ENCODE measurements around the gene TLN1. TPM values are rescaled to one million over a fixed set of nuclear protein-coding genes. Genes with fewer than 3 reads are reported as not detected.

Gene TLN1
- total and polyA plus RNA-seq, 11 donors: 152 to 373 (median 257) TPM

DNA sequence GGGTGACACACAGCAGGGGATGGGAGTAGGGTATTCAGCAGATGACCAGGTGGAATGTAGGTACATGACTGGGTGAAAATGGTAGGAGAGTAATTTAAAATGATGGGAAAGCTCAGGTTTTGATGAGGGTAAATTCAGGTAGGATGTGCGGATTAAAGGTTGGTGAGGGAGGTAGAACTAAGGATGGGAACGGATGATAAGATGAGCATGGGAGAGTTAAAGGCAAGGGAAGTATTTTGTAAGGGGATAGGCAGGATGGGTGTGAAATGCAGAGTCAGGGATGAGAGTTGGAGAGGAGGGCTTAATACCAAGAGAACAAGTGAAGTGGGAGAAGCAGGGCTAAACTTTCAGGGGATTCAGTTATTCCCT lies 1.5 kb downstream of the TLN1 start:
- Histone ChIP-seq H3K4me1 (peaks cover 12 to 76% (median 61%) of the 10 kb centered on the region in 12 donors), H3K4me3 (peak overlapping the region; percentile 62 to 98 (median 86)), H3K27me3 (no peaks in the 10 kb centered on the region), H3K9me3 (no peaks in the 10 kb centered on the region), H3K36me3 (peaks cover 0 to 29% (median 24%) of the 10 kb centered on the region in 9 donors), H3K27ac (peak overlapping the region; percentile 94 to 99 (median 98))
- intact Hi-C loops (cut with DNase I): loop anchor here in 3 of 10 donors (2.0 to 5.0 kb wide), 3 partner anchors 33 to 126 kb away; partner anchors contain the start of genes CCDC107 (in 1 of the 3), RMRP (in 1 of the 3) and TESK1 (in 1 of the 3)
- DNase-seq (no peak), ATAC-seq (no peak)
- WGBS, 4 donors: 47 to 61% (median 59%) methylated on average over 2 of the region's 2 CpGs
- no peak for TF ChIP-seq POLR2A (IDR thresholded peaks at IDR 0.05)
- TF ChIP-seq, protein P1, sequence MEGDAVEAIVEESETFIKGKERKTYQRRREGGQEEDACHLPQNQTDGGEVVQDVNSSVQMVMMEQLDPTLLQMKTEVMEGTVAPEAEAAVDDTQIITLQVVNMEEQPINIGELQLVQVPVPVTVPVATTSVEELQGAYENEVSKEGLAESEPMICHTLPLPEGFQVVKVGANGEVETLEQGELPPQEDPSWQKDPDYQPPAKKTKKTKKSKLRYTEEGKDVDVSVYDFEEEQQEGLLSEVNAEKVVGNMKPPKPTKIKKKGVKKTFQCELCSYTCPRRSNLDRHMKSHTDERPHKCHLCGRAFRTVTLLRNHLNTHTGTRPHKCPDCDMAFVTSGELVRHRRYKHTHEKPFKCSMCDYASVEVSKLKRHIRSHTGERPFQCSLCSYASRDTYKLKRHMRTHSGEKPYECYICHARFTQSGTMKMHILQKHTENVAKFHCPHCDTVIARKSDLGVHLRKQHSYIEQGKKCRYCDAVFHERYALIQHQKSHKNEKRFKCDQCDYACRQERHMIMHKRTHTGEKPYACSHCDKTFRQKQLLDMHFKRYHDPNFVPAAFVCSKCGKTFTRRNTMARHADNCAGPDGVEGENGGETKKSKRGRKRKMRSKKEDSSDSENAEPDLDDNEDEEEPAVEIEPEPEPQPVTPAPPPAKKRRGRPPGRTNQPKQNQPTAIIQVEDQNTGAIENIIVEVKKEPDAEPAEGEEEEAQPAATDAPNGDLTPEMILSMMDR (IDR thresholded peaks at IDR 0.05): no peak

DNA sequence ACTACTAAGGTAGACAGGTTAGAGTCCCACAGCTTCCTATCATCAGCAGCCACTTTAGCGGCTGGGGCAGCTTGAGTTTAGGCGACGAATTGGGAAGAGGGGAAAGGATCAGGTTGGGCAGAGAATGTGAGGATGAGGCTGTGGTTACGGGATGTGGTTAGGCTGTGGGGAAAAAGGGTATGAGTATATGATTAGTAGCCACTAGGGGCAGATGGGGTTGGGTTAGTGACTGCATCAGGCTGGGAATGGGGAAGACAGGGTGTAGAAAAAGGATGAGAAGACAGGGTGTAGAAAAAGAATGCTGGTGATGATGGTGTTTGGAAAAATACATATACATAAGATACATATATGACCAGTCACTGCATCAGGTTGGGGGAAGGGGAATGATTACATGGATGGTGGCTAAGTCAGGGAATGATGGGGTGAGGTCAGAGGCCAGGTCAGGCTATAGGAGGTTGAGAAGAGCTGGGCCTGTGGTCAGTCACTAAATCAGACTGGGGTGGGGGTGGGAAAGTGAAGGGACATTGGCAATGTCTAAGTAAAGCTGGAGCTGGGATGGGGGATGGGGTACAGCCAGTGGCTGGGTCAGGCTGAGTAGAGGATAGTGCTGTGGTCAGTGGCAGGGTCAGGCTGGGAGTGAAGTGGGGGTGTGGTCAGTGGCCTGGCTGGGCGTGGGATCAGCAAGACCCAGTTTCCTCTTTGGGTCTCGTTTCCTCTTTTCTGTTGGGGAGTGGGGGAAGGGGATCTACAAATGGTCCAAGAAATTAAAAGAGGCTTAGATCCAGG lies 2.1 kb downstream of the TLN1 start:
- ATAC-seq: no peak
- 11 to 23% (median 21%) methylated on average over 6 of the region's 6 CpGs for WGBS, 4 donors
- intact Hi-C loops (cut with DNase I): loop anchor here in 9 of 10 donors (2.0 to 5.0 kb wide), 9 partner anchors 33 to 125 kb away; partner anchors contain the start of genes CCDC107 (in 2 of the 9), RMRP (in 2 of the 9), TPM2 (in 2 of the 9) and ARHGEF39 (in 1 of the 9)

GRCh38 chr9:35729101-35729500 lies 2.9 kb downstream of the TLN1 start:
- H3K27ac ChIP-seq: peak overlapping the region in 11 of 12 donors; percentile 40 to 99 (median 98)
- TF ChIP-seq, protein P1 (IDR thresholded peaks at IDR 0.05): no peak
- no peak for TF ChIP-seq POLR2A (IDR thresholded peaks at IDR 0.05)
- 44 to 54% (median 47%) methylated on average over 3 of the region's 3 CpGs for WGBS, 4 donors
- H3K9me3 ChIP-seq: no peaks in the 10 kb centered on the region
- intact Hi-C loops (cut with DNase I): loop anchor here in 9 of 10 donors (2.0 to 5.0 kb wide), 6 partner anchors 37 to 82 kb away; partner anchors contain the start of genes TPM2 (in 2 of the 9), ARHGEF39 (in 1 of the 9), CCDC107 (in 1 of the 9) and RMRP (in 1 of the 9)
- H3K4me1 ChIP-seq: peaks cover 12 to 74% (median 60%) of the 10 kb centered on the region in 12 donors
- ATAC-seq: no peak
- DNase-seq: peak in 1 of 5 donors; percentile 12
- H3K36me3 ChIP-seq: peaks cover 0 to 29% (median 24%) of the 10 kb centered on the region in 9 donors
- H3K4me3 ChIP-seq: peak overlapping the region in 10 of 12 donors; percentile 77 to 98 (median 86)
- H3K27me3 ChIP-seq: no peaks in the 10 kb centered on the region

More for the DNA sequence above, 2.1 kb downstream of the TLN1 start:
- Histone ChIP-seq H3K4me3 (peak overlapping the region in 11 of 12 donors; percentile 77 to 98 (median 86)), H3K27ac (peak overlapping the region in 11 of 12 donors; percentile 40 to 99 (median 98)), H3K4me1 (peaks cover 12 to 77% (median 61%) of the 10 kb centered on the region in 12 donors), H3K9me3 (no peaks in the 10 kb centered on the region), H3K36me3 (peaks cover 0 to 29% (median 24%) of the 10 kb centered on the region in 9 donors), H3K27me3 (no peaks in the 10 kb centered on the region)
- peak; percentile 65 to 83 (median 75) for DNase-seq
- TF ChIP-seq, protein P1 (IDR thresholded peaks at IDR 0.05): peak; percentile 28 to 63 (median 41)
- TF ChIP-seq POLR2A (IDR thresholded peaks at IDR 0.05): no peak

Data from heart left ventricle (tissue), 16 donors.